Smooth muscle cell (in vitro differentiated cells): ENCODE measurements around the gene SLC26A5. TPM values are rescaled to one million over a fixed set of nuclear protein-coding genes. Genes with fewer than 3 reads are reported as not detected.

Source experiments
- polyA plus RNA-seq: library from polyadenylated mRNA; unstranded; fragments of >200 nt; fragmentation: Nextera tagmentation; extraction: Ambion mirVana; gene quantifications from 2 replicates; pipeline ENCODE4 v1.2.1, GENCODE V29; 2016
- small RNA-seq: library from RNA; depleted of rRNA; stranded (forward); fragments of <200 nt; gene quantifications from one replicate; pipeline ENCODE3, GENCODE V24; 2014
- total RNA-seq: library from RNA; depleted of rRNA; stranded (reverse); fragments of >200 nt; gene quantifications from 2 replicates; pipeline ENCODE4 v1.2.3, GENCODE V29; 2014

SLC26A5 gene
- total and polyA plus RNA-seq, 2 experiments from 2014 or later, result not detected

Small RNAs within 50 kb of the gene (small RNA-seq; reads per million reads assigned to genes)
- not detected for gene RF00019
- gene RPS29P16, result 2.6 reads per million, percentile 49 among the genes with 10 or more reads in this experiment

Other genes with a start within 250 kb of the SLC26A5 start
- gene PMPCB, start 148.8 kb downstream of the SLC26A5 start, total RNA-seq, result 53.2 and 60.2 TPM in 2 replicates
- 42.9 and 46.1 TPM in 2 replicates for gene PMPCB, start 148.8 kb downstream of the SLC26A5 start, polyA plus RNA-seq
- gene DNAJC2, start 101.4 kb downstream of the SLC26A5 start, total RNA-seq, result 21.2 and 34.0 TPM in 2 replicates
- gene DNAJC2, start 101.4 kb downstream of the SLC26A5 start, polyA plus RNA-seq, result 31.1 and 33.6 TPM in 2 replicates
- gene PSMC2, start 98.6 kb downstream of the SLC26A5 start, total RNA-seq, result 129 and 155 TPM in 2 replicates
- 139 and 150 TPM in 2 replicates for gene PSMC2, start 98.6 kb downstream of the SLC26A5 start, polyA plus RNA-seq